K562 (cell line): Measurements from ENCODE around the gene RHOBTB3. TPM values are rescaled to one million over a fixed set of nuclear protein-coding genes. Genes with fewer than 3 reads are reported as not detected.
A peak's percentile ranks its signal among the peaks of the same experiment; 100 is the strongest.

Experiments
- ARID4B ChIP-seq: sonication (generic); formaldehyde crosslinking; IDR thresholded peaks from 2 replicates; pipeline ENCODE4 v1.8.0; 2022; ENCODE audit warnings: mild to moderate bottlenecking, missing genetic modification reagents
- BCOR ChIP-seq: fragments of 450-650 bp; IDR thresholded peaks from 2 replicates; pipeline ENCODE4 v1.6.1; 2016
- BRF2 ChIP-seq: IDR thresholded peaks from 3 replicates; pipeline ENCODE4 v1.6.1; 2011; ENCODE audit warnings: borderline replicate concordance, mild to moderate bottlenecking; ENCODE audit not compliant: insufficient read length, insufficient read depth
- GTF2E2 ChIP-seq: fragments of 200-800 bp; sonication (Bioruptor generic); IDR thresholded peaks from 2 replicates; pipeline ENCODE4 v1.6.1; 2016; ENCODE audit warnings: missing genetic modification characterization, missing compliant biosample characterization
- HDAC6 ChIP-seq: IDR thresholded peaks from 2 replicates; pipeline ENCODE4 v1.6.1; 2012; ENCODE audit warnings: low read depth, mild to moderate bottlenecking, control low read depth, inconsistent platforms, low read length, moderate library complexity
- LCOR ChIP-seq: sonication (generic); formaldehyde crosslinking; IDR thresholded peaks from 2 replicates; pipeline ENCODE4 v1.8.0; 2022; ENCODE audit warnings: mild to moderate bottlenecking, missing genetic modification reagents
- NKRF ChIP-seq: fragments of 450-650 bp; IDR thresholded peaks from 2 replicates; pipeline ENCODE4 v1.6.1; 2016; ENCODE audit warnings: borderline replicate concordance
- RAD21 ChIP-seq, 2 experiments: fragments of 250-450 bp in 1 of 2; fragments of 450-650 bp in 1 of 2; sonication (Bioruptor Pico) in 1 of 2; formaldehyde crosslinking in 1 of 2; IDR thresholded peaks in 1 of 2; conservative IDR thresholded peaks in 1 of 2; 2 replicates each; pipeline versions ENCODE4 v1.4.0 to v1.8.0; 2020 to 2022; ENCODE audit warnings: mild to moderate bottlenecking in 2 of 2, moderate library complexity in 1 of 2
- RBFOX2 ChIP-seq: fragments of 200-400 bp; formaldehyde crosslinking; IDR thresholded peaks from 2 replicates; pipeline ENCODE4 v1.6.1; 2017; ENCODE audit warnings: low read depth, mild to moderate bottlenecking, low read length, moderate library complexity
- RBM22 ChIP-seq: fragments of 200-400 bp; formaldehyde crosslinking; IDR thresholded peaks from 2 replicates; pipeline ENCODE4 v1.6.1; 2018; ENCODE audit warnings: low read length, low read depth; ENCODE audit not compliant: poor library complexity, severe bottlenecking
- TOE1 ChIP-seq, 2 experiments: fragments of 450-650 bp in 1 of 2; sonication (generic) in 1 of 2; formaldehyde crosslinking in 1 of 2; IDR thresholded peaks; 2 replicates each; pipeline versions ENCODE4 v1.7.1 to v1.8.0; 2016 to 2022; ENCODE audit warnings: borderline replicate concordance in 2 of 2, mild to moderate bottlenecking in 2 of 2, antibody characterized with exemption in 1 of 2, inconsistent platforms in 1 of 2, low read depth in 1 of 2, missing genetic modification reagents in 1 of 2, moderate library complexity in 1 of 2
- ZBTB9 ChIP-seq: fragments of 450-650 bp; formaldehyde crosslinking; IDR thresholded peaks from 2 replicates; pipeline ENCODE4 v1.4.0; 2020; ENCODE audit warnings: mild to moderate bottlenecking, moderate library complexity
- ZNF583 ChIP-seq: fragments of 250-450 bp; sonication (Bioruptor Pico); IDR thresholded peaks from 2 replicates; pipeline ENCODE4 v1.4.0; 2020
- ZNF699 ChIP-seq: fragments of 250-450 bp; sonication (Bioruptor Pico); IDR thresholded peaks from 2 replicates; pipeline ENCODE4 v1.8.0; 2021; ENCODE audit warnings: mild to moderate bottlenecking, moderate library complexity; ENCODE audit not compliant: insufficient replicate concordance
- ZSCAN29 ChIP-seq: fragments of 450-650 bp; IDR thresholded peaks from 2 replicates; pipeline ENCODE4 v1.6.1; 2017
- polyA plus RNA-seq, 8 experiments: library from polyadenylated mRNA; depleted of rRNA in 4 of 8; stranded (reverse) in 5 of 8; unstranded in 3 of 8; fragments of >200 nt; fragmentation: Nextera tagmentation in 2 of 8; fragmentation: Illumina TruSeq in 1 of 8; extraction: Ambion mirVana in 2 of 8; extraction: Trizol in 1 of 8; gene quantifications; 2 replicates each; pipeline versions ENCODE4 v1.2.1 to v1.2.3, GENCODE V29; 2011 to 2014; ENCODE audit warnings: inconsistent platforms in 1 of 8, missing spikeins in 1 of 8
- total RNA-seq, 7 experiments: library from RNA; depleted of rRNA in 6 of 7; stranded (reverse); fragments of >200 nt in 6 of 7; fragmentation: Illumina TruSeq in 2 of 7; extraction: Trizol in 2 of 7; gene quantifications; 2 replicates each; pipeline versions ENCODE4 v1.2.1 to v1.2.3, GENCODE V29; 2011 to 2021; ENCODE audit warnings: low replicate concordance in 1 of 7

Gene RHOBTB3
- total and polyA plus RNA-seq, 9 of the 15 experiments (the other 6 are each of a cell fraction or from before 2014, with no cell fraction given): 39.7 to 143 (median 115) TPM

GRCh38 chr5:95731571-95732554, 727 bp downstream of the RHOBTB3 start (continued):
- TF ChIP-seq ARID4B (CRISPR knock-in tag) (peak; percentile 79), TOE1 (IDR thresholded peaks at IDR 0.05; ENCODE audit: borderline replicate concordance) (no peak; the same call in 1 of the 2 replicates), TOE1 (CRISPR knock-in tag; IDR thresholded peaks at IDR 0.05; ENCODE audit: borderline replicate concordance, low read depth) (0 out of 2 replicates have a peak, but pooled peaks have one; percentile 18), RBM22 (peak; percentile 74), HDAC6 (0 out of 2 replicates have a peak, but pooled peaks have one; percentile 73), LCOR (CRISPR knock-in tag) (peak; percentile 50; the same call in 1 of the 2 replicates), RAD21 (CRISPR knock-in tag; conservative IDR thresholded peaks at IDR 0.05 in 1 of 2, IDR thresholded peaks at IDR 0.05 in 1 of 2) (peak; percentile 4 to 9; a peak in 1 of 4 replicates), ZNF583 (CRISPR knock-in tag) (no peak), RBFOX2 (peak; percentile 92), BCOR (0 out of 2 replicates have a peak, but pooled peaks have one; percentile 6), ZNF699 (CRISPR knock-in tag) (no peak), BRF2 (no peak), GTF2E2 (tag) (no peak; the same call in none of the 2 replicates), ZBTB9 (CRISPR knock-in tag) (0 out of 2 replicates have a peak, but pooled peaks have one; percentile 4), NKRF (peak; percentile 34; the same call in 1 of the 2 replicates), ZSCAN29 (no peak)
